A549 (cell line): Measurements from ENCODE around the gene ZNF638.

Experiments used
- EP300 ChIP-seq, 2 experiments: fragments of >200 bp; sonication (Bioruptor Twin); formaldehyde crosslinking; IDR thresholded peaks; 2 replicates in 1 of 2; 3 replicates in 1 of 2; pipeline ENCODE4 v1.6.1; 2016 to 2017
- GATA3 ChIP-seq: IDR thresholded peaks from 2 replicates; pipeline ENCODE4 v1.6.1; 2012; ENCODE audit warnings: borderline replicate concordance
- HOXA7 ChIP-seq: fragments of 250-450 bp; sonication (Bioruptor Pico); IDR thresholded peaks from 2 replicates; pipeline ENCODE4 v1.5.0; 2020; ENCODE audit warnings: mild to moderate bottlenecking, moderate library complexity
- JUN ChIP-seq, 2 experiments: fragments of >200 bp; sonication (Bioruptor Twin); formaldehyde crosslinking; IDR thresholded peaks; 2 replicates in 1 of 2; 3 replicates in 1 of 2; pipeline ENCODE4 v1.6.1; 2016 to 2017
- JUNB ChIP-seq: fragments of >200 bp; sonication (Bioruptor Twin); formaldehyde crosslinking; IDR thresholded peaks from 2 replicates; pipeline ENCODE4 v1.6.1; 2016
- MAZ ChIP-seq: fragments of 150-350 bp; IDR thresholded peaks from 2 replicates; pipeline ENCODE4 v1.6.1; 2014; ENCODE audit warnings: antibody characterized with exemption, low read depth, low read length, borderline replicate concordance
- POLR2A ChIP-seq: IDR thresholded peaks from 2 replicates; pipeline ENCODE4 v1.6.1; 2012; ENCODE audit warnings: mild to moderate bottlenecking, low read length
- RAD21 ChIP-seq, 2 experiments: fragments of >200 bp in 1 of 2; sonication (Bioruptor Twin) in 1 of 2; formaldehyde crosslinking in 1 of 2; IDR thresholded peaks in 1 of 2; conservative IDR thresholded peaks in 1 of 2; 2 replicates in 1 of 2; 3 replicates in 1 of 2; pipeline ENCODE4 v1.6.1; 2012 to 2018; ENCODE audit warnings: inconsistent platforms in 1 of 2
- TF ChIP-seq, protein P1 (sequence below): fragments of >200 bp; sonication (Bioruptor Twin); formaldehyde crosslinking; IDR thresholded peaks from 3 replicates; pipeline ENCODE4 v1.5.1; 2016
- TF ChIP-seq, protein P2 (sequence below): fragments of 200-600 bp; sonication (generic); IDR thresholded peaks from 2 replicates; pipeline ENCODE4 v1.6.1; 2016; ENCODE audit warnings: antibody characterized with exemption, mild to moderate bottlenecking, moderate library complexity
- TF ChIP-seq, protein P3 (sequence below): fragments of 450-650 bp; IDR thresholded peaks from 2 replicates; pipeline ENCODE4 v1.6.1; 2014; ENCODE audit warnings: antibody characterized with exemption
- TF ChIP-seq, protein P4 (sequence below): fragments of 250-450 bp; sonication (Bioruptor Pico); IDR thresholded peaks from 2 replicates; pipeline ENCODE4 v1.5.0; 2021; ENCODE audit warnings: mild to moderate bottlenecking, moderate library complexity, borderline replicate concordance

DNA sequence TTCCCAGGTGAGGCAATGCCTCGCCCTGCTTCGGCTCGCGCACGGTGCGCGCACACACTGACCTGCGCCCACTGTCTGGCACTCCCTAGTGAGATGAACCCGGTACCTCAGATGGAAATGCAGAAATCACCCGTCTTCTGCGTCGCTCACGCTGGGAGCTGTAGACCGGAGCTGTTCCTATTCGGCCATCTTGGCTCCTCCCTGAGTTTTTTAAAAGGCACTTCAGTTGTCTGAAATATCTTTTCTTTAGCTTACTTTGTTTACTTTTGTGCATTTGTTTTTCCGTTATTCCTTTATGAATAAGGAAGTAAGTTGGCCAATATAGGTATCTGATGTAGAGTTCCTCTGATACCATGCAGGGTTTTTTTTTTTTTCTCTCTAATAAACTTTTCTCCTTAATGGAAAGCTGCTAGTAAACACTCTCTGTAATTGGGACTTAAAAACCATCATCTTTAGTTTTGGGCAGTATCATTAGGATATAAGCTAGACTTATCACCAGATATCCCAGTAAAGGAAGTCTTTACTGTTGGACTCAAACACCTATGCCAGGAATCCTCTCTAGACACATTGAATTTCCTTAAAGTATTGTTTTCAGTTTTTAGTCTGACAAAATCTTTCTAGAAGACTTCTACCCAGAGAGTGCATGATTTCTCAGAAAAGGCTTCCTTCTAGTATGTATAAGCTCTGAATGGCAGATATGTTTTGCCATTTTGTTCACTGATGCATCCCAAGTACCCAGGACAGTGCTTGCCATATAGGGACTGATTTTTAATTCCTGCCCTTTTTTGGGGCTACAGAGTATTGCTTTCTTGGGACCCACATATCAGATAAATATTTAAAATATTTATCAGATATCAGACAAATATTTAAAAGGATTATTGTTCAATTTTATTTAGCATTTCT is 86.0 kb downstream of the ZNF638 start:
- TF ChIP-seq, protein P1, sequence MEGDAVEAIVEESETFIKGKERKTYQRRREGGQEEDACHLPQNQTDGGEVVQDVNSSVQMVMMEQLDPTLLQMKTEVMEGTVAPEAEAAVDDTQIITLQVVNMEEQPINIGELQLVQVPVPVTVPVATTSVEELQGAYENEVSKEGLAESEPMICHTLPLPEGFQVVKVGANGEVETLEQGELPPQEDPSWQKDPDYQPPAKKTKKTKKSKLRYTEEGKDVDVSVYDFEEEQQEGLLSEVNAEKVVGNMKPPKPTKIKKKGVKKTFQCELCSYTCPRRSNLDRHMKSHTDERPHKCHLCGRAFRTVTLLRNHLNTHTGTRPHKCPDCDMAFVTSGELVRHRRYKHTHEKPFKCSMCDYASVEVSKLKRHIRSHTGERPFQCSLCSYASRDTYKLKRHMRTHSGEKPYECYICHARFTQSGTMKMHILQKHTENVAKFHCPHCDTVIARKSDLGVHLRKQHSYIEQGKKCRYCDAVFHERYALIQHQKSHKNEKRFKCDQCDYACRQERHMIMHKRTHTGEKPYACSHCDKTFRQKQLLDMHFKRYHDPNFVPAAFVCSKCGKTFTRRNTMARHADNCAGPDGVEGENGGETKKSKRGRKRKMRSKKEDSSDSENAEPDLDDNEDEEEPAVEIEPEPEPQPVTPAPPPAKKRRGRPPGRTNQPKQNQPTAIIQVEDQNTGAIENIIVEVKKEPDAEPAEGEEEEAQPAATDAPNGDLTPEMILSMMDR: no peak
- TF ChIP-seq POLR2A (no peak), MAZ (no peak), HOXA7 (CRISPR knock-in tag) (no peak), GATA3 (no peak), JUN (IDR thresholded peaks at IDR 0.05) (no peak), EP300 (IDR thresholded peaks at IDR 0.05) (no peak), RAD21 (conservative IDR thresholded peaks at IDR 0.05 in 1 of 2, IDR thresholded peaks at IDR 0.05 in 1 of 2) (no peak), JUNB (no peak)
- TF ChIP-seq, protein P2, sequence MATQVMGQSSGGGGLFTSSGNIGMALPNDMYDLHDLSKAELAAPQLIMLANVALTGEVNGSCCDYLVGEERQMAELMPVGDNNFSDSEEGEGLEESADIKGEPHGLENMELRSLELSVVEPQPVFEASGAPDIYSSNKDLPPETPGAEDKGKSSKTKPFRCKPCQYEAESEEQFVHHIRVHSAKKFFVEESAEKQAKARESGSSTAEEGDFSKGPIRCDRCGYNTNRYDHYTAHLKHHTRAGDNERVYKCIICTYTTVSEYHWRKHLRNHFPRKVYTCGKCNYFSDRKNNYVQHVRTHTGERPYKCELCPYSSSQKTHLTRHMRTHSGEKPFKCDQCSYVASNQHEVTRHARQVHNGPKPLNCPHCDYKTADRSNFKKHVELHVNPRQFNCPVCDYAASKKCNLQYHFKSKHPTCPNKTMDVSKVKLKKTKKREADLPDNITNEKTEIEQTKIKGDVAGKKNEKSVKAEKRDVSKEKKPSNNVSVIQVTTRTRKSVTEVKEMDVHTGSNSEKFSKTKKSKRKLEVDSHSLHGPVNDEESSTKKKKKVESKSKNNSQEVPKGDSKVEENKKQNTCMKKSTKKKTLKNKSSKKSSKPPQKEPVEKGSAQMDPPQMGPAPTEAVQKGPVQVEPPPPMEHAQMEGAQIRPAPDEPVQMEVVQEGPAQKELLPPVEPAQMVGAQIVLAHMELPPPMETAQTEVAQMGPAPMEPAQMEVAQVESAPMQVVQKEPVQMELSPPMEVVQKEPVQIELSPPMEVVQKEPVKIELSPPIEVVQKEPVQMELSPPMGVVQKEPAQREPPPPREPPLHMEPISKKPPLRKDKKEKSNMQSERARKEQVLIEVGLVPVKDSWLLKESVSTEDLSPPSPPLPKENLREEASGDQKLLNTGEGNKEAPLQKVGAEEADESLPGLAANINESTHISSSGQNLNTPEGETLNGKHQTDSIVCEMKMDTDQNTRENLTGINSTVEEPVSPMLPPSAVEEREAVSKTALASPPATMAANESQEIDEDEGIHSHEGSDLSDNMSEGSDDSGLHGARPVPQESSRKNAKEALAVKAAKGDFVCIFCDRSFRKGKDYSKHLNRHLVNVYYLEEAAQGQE: no peak
- TF ChIP-seq, protein P3, sequence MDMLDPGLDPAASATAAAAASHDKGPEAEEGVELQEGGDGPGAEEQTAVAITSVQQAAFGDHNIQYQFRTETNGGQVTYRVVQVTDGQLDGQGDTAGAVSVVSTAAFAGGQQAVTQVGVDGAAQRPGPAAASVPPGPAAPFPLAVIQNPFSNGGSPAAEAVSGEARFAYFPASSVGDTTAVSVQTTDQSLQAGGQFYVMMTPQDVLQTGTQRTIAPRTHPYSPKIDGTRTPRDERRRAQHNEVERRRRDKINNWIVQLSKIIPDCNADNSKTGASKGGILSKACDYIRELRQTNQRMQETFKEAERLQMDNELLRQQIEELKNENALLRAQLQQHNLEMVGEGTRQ: no peak
- TF ChIP-seq, protein P4, sequence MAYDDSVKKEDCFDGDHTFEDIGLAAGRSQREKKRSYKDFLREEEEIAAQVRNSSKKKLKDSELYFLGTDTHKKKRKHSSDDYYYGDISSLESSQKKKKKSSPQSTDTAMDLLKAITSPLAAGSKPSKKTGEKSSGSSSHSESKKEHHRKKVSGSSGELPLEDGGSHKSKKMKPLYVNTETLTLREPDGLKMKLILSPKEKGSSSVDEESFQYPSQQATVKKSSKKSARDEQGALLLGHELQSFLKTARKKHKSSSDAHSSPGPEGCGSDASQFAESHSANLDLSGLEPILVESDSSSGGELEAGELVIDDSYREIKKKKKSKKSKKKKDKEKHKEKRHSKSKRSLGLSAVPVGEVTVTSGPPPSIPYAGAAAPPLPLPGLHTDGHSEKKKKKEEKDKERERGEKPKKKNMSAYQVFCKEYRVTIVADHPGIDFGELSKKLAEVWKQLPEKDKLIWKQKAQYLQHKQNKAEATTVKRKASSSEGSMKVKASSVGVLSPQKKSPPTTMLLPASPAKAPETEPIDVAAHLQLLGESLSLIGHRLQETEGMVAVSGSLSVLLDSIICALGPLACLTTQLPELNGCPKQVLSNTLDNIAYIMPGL (CRISPR knock-in tag): no peak
